A673 (cell line): ENCODE results near the gene MRC1. TPM values are rescaled to one million over a fixed set of nuclear protein-coding genes. Genes with fewer than 3 reads are reported as not detected.
A peak's percentile ranks its signal among the peaks of the same experiment; 100 is the strongest.

Experiments
- BruUV-seq: library from RNA; stranded (reverse); fragments of 400-500 nt; replicated peaks from 2 replicates; lab custom pipeline; 2021; lab: Mats Ljungman, UMichigan
- CTCF ChIA-PET: fragments of 300-600 bp; sonication (Branson Sonifier 250); formaldehyde crosslinking; loops from one replicate; lab custom pipeline; 2022; ENCODE audit warnings: antibody characterized with exemption; lab: Charles Lee
- POLR2A ChIA-PET: fragments of 300-600 bp; sonication (Branson Sonifier 250); formaldehyde crosslinking; loops from one replicate; lab custom pipeline; 2022; ENCODE audit warnings: antibody characterized with exemption; ENCODE audit not compliant: low non-redundant PET; lab: Charles Lee
- DNase-seq: peaks from one replicate; pipeline ENCODE4 v3.0.0-alpha.2; 2015; ENCODE audit warnings: low spot score
- H3K27ac ChIP-seq: fragments of 200-600 bp; sonication (generic); 2 replicates; pipeline ENCODE4 v1.5.1; 2016; ENCODE audit warnings: mixed run types, low read depth, mild to moderate bottlenecking, mixed read lengths, antibody characterized with exemption, low read length; ENCODE audit not compliant: poor library complexity, severe bottlenecking
- H3K27me3 ChIP-seq: fragments of 200-600 bp; sonication (generic); replicated peaks from 2 replicates; pipeline ENCODE4 v1.6.1; 2017; ENCODE audit warnings: mixed run types, low read depth, mild to moderate bottlenecking, mixed read lengths, antibody characterized with exemption, low read length; ENCODE audit not compliant: insufficient read depth, poor library complexity
- H3K36me3 ChIP-seq: fragments of 200-600 bp; sonication (generic); 2 replicates; pipeline ENCODE4 v1.6.1; 2016; ENCODE audit warnings: mixed run types, mild to moderate bottlenecking, mixed read lengths, antibody characterized with exemption, low read length; ENCODE audit not compliant: insufficient read depth, poor library complexity, severe bottlenecking
- H3K4me1 ChIP-seq: fragments of 200-600 bp; sonication (generic); 2 replicates; pipeline ENCODE4 v1.6.1; 2017; ENCODE audit warnings: mixed run types, mild to moderate bottlenecking, mixed read lengths, antibody characterized with exemption, low read length; ENCODE audit not compliant: insufficient read depth, poor library complexity, severe bottlenecking
- H3K4me3 ChIP-seq: fragments of 200-600 bp; sonication (generic); 2 replicates; pipeline ENCODE4 v1.5.1; 2016; ENCODE audit warnings: low read depth, mixed run types, mild to moderate bottlenecking, mixed read lengths, low read length; ENCODE audit not compliant: poor library complexity, severe bottlenecking
- H3K9me3 ChIP-seq: fragments of 200-600 bp; sonication (generic); 2 replicates; pipeline ENCODE4 v1.6.1; 2016; ENCODE audit warnings: mixed run types, low read depth, mild to moderate bottlenecking, mixed read lengths, antibody characterized with exemption, low read length; ENCODE audit not compliant: poor library complexity, severe bottlenecking
- CTCF ChIP-seq: fragments of 300-800, 200-600 bp; sonication (generic); conservative IDR thresholded peaks from 2 replicates; pipeline ENCODE4 v1.5.1; 2017; ENCODE audit warnings: low read depth, mild to moderate bottlenecking, antibody characterized with exemption, low read length, moderate library complexity, mixed read lengths
- EZH2 ChIP-seq: fragments of 200-600 bp; sonication (generic); IDR thresholded peaks from 2 replicates; pipeline ENCODE4 v1.6.1; 2017; ENCODE audit warnings: borderline replicate concordance, low read depth, mild to moderate bottlenecking, mixed read lengths, antibody characterized with exemption, low read length; ENCODE audit not compliant: poor library complexity, severe bottlenecking
- intact Hi-C: fragments of 100-400 bp; cut with micrococcal nuclease; formaldehyde crosslinking; loops from one replicate; pipeline ENCODE4 v1.10.0; 2022; ENCODE audit not compliant: unreplicated experiment
- total RNA-seq: library from RNA; stranded (reverse); gene quantifications from 2 replicates; pipeline ENCODE4 v1.2.3, GENCODE V29; 2021

MRC1 gene
- total RNA-seq, 1 experiment from 2014 or later = 0.15 TPM

GRCh38 chr10:17867056-17867455 lies 57.9 kb downstream of the MRC1 start:
- TF ChIP-seq EZH2 (no peak), CTCF (no peak)
- Histone ChIP-seq H3K27ac (no peak overlapping the region), H3K36me3 (no peaks in the 10 kb centered on the region), H3K4me3 (no peak overlapping the region), H3K27me3 (no peaks in the 10 kb centered on the region), H3K4me1 (no peaks in the 10 kb centered on the region), H3K9me3 (no peaks in the 10 kb centered on the region)
- DNase-seq = no peak
- CTCF ChIA-PET = no interaction called here
- no TSS peak for BruUV-seq
- intact Hi-C loops = no loop called here
- POLR2A ChIA-PET = no interaction called here

GRCh38 chr10:17871036-17871435 lies 61.9 kb downstream of the MRC1 start:
- Histone ChIP-seq H3K36me3 (no peaks in the 10 kb centered on the region), H3K4me1 (no peaks in the 10 kb centered on the region), H3K27ac (no peak overlapping the region), H3K4me3 (no peak overlapping the region), H3K27me3 (no peaks in the 10 kb centered on the region), H3K9me3 (no peaks in the 10 kb centered on the region)
- intact Hi-C loops = loop anchor here (5.0 kb wide), 1 partner anchor 264 kb away; no protein-coding TSS in a partner anchor
- ChIA-PET CTCF (no interaction called here), POLR2A (no interaction called here)
- TF ChIP-seq CTCF (no peak), EZH2 (no peak)
- DNase-seq = no peak
- BruUV-seq = no TSS peak

- Histone ChIP-seq H3K27me3 (no peaks in the 10 kb centered on the region), H3K36me3 (no peaks in the 10 kb centered on the region), H3K9me3 (no peaks in the 10 kb centered on the region), H3K27ac (no peak overlapping the region), H3K4me1 (no peaks in the 10 kb centered on the region), H3K4me3 (no peak overlapping the region)
- DNase-seq = peak; percentile 59
- TF ChIP-seq CTCF = peak; percentile 72
- TF ChIP-seq EZH2 = no peak
- ChIA-PET CTCF (no interaction called here), POLR2A (no interaction called here)
- BruUV-seq = no TSS peak
- intact Hi-C loops = loop anchor here (2.0 to 5.0 kb wide), 2 partner anchors 136 to 265 kb away; no protein-coding TSS in a partner anchor
Observed at GRCh38 chr10:17872191-17873091, 63.3 kb downstream of the MRC1 start.
